ENCODE data around the gene CTNNA3.

The CTNNA3 gene

GRCh38 chr10:67667035-67667425 is 29.0 kb downstream of the CTNNA3 start:
- Histone ChIP-seq H3K27me3 (replicated peaks in 2 of 5; ENCODE audit: control insufficient read depth in 4 of 5, insufficient read depth in 5 of 5, low read length in 4 of 5) (no peaks in the 10 kb centered on the region), H3K36me3 (ENCODE audit: control insufficient read depth in 4 of 4, insufficient read depth in 4 of 4, low read length in 3 of 4) (no peaks in the 10 kb centered on the region), H3K4me3 (ENCODE audit: control insufficient read depth in 1 of 7, extremely low read depth in 1 of 7, insufficient read depth in 4 of 7, low read depth in 2 of 7, low read length in 6 of 7) (no peak overlapping the region), H3K9me3 (ENCODE audit: control extremely low read depth in 1 of 5, control insufficient read depth in 4 of 5, insufficient read depth in 2 of 5, low read depth in 1 of 5, low read length in 4 of 5) (no peaks in the 10 kb centered on the region), H3K27ac (ENCODE audit: insufficient read depth in 1 of 2, low read depth in 1 of 2, low read length in 2 of 2, poor library complexity in 1 of 2, severe bottlenecking in 2 of 2) (no peak overlapping the region), H3K4me1 (ENCODE audit: control extremely low read depth in 1 of 4, control insufficient read depth in 4 of 4, insufficient read depth in 4 of 4, low read length in 3 of 4) (no peaks in the 10 kb centered on the region)
- CTCF ChIA-PET: interaction anchor here (1.1 to 5.1 kb wide), 6 partner anchors 13 to 121 kb away, joined by 3 to 48 read pairs (median 5); no protein-coding TSS in a partner anchor
- POLR2A ChIA-PET: interaction anchor here (0.6 kb wide), 1 partner anchor 1378 kb away, joined by 3 read pairs; no protein-coding TSS in a partner anchor
- no CpG with 5 or more reads among the region's 1 CpG for WGBS (ENCODE audit: insufficient coverage)
- no peak for DNase-seq

- Histone ChIP-seq H3K4me3 (ENCODE audit: control insufficient read depth in 1 of 7, extremely low read depth in 1 of 7, insufficient read depth in 4 of 7, low read depth in 2 of 7, low read length in 6 of 7) (no peak overlapping the region), H3K27ac (ENCODE audit: insufficient read depth in 1 of 2, low read depth in 1 of 2, low read length in 2 of 2, poor library complexity in 1 of 2, severe bottlenecking in 2 of 2) (no peak overlapping the region), H3K4me1 (ENCODE audit: control extremely low read depth in 1 of 4, control insufficient read depth in 4 of 4, insufficient read depth in 4 of 4, low read length in 3 of 4) (no peaks in the 10 kb centered on the region), H3K27me3 (replicated peaks in 2 of 5; ENCODE audit: control insufficient read depth in 4 of 5, insufficient read depth in 5 of 5, low read length in 4 of 5) (no peaks in the 10 kb centered on the region), H3K36me3 (ENCODE audit: control insufficient read depth in 4 of 4, insufficient read depth in 4 of 4, low read length in 3 of 4) (no peaks in the 10 kb centered on the region), H3K9me3 (ENCODE audit: control extremely low read depth in 1 of 5, control insufficient read depth in 4 of 5, insufficient read depth in 2 of 5, low read depth in 1 of 5, low read length in 4 of 5) (no peaks in the 10 kb centered on the region)
- POLR2A ChIA-PET: no interaction called here
- peak; percentile 22 to 60 (median 59) for DNase-seq
- CTCF ChIA-PET: interaction anchor here (1.1 to 5.1 kb wide), 6 partner anchors 12 to 122 kb away, joined by 3 to 48 read pairs (median 5); no protein-coding TSS in a partner anchor
- no CpG with 5 or more reads among the region's 1 CpG for WGBS (ENCODE audit: insufficient coverage)
Observed at GRCh38 chr10:67666416-67667034, 29.5 kb downstream of the CTNNA3 start.

- H3K4me1 ChIP-seq (ENCODE audit: control extremely low read depth in 1 of 4, control insufficient read depth in 4 of 4, insufficient read depth in 4 of 4, low read length in 3 of 4): no peaks in the 10 kb centered on the region
- CTCF ChIA-PET: interaction anchor here (1.4 to 5.1 kb wide), 3 partner anchors 11 to 119 kb away, joined by 5 to 48 read pairs (median 5); no protein-coding TSS in a partner anchor
- no peak overlapping the region for H3K27ac ChIP-seq (ENCODE audit: insufficient read depth in 1 of 2, low read depth in 1 of 2, low read length in 2 of 2, poor library complexity in 1 of 2, severe bottlenecking in 2 of 2)
- POLR2A ChIA-PET: no interaction called here
- H3K9me3 ChIP-seq (ENCODE audit: control extremely low read depth in 1 of 5, control insufficient read depth in 4 of 5, insufficient read depth in 2 of 5, low read depth in 1 of 5, low read length in 4 of 5): no peaks in the 10 kb centered on the region
- no peaks in the 10 kb centered on the region for H3K27me3 ChIP-seq (replicated peaks in 2 of 5; ENCODE audit: control insufficient read depth in 4 of 5, insufficient read depth in 5 of 5, low read length in 4 of 5)
- H3K36me3 ChIP-seq (ENCODE audit: control insufficient read depth in 4 of 4, insufficient read depth in 4 of 4, low read length in 3 of 4): no peaks in the 10 kb centered on the region
- no peak overlapping the region for H3K4me3 ChIP-seq (ENCODE audit: control insufficient read depth in 1 of 7, extremely low read depth in 1 of 7, insufficient read depth in 4 of 7, low read depth in 2 of 7, low read length in 6 of 7)
- no peak for DNase-seq
Observed at GRCh38 chr10:67665491-67665890, 30.5 kb downstream of the CTNNA3 start.

GRCh38 chr10:67664942-67665341 is 31.1 kb downstream of the CTNNA3 start:
- DNase-seq: no peak
- Histone ChIP-seq H3K9me3 (ENCODE audit: control extremely low read depth in 1 of 5, control insufficient read depth in 4 of 5, insufficient read depth in 2 of 5, low read depth in 1 of 5, low read length in 4 of 5) (no peaks in the 10 kb centered on the region), H3K27ac (ENCODE audit: insufficient read depth in 1 of 2, low read depth in 1 of 2, low read length in 2 of 2, poor library complexity in 1 of 2, severe bottlenecking in 2 of 2) (no peak overlapping the region), H3K4me1 (ENCODE audit: control extremely low read depth in 1 of 4, control insufficient read depth in 4 of 4, insufficient read depth in 4 of 4, low read length in 3 of 4) (no peaks in the 10 kb centered on the region), H3K27me3 (replicated peaks in 2 of 5; ENCODE audit: control insufficient read depth in 4 of 5, insufficient read depth in 5 of 5, low read length in 4 of 5) (peaks cover 0 to 2% (median 0%) of the 10 kb centered on the region in 5 experiments), H3K4me3 (ENCODE audit: control insufficient read depth in 1 of 7, extremely low read depth in 1 of 7, insufficient read depth in 4 of 7, low read depth in 2 of 7, low read length in 6 of 7) (no peak overlapping the region), H3K36me3 (ENCODE audit: control insufficient read depth in 4 of 4, insufficient read depth in 4 of 4, low read length in 3 of 4) (no peaks in the 10 kb centered on the region)
- POLR2A ChIA-PET: no interaction called here
- CTCF ChIA-PET: interaction anchor here (5.1 kb wide), 1 partner anchor 114 kb away, joined by 48 read pairs; no protein-coding TSS in a partner anchor
- WGBS (ENCODE audit: insufficient coverage): no CpG with 5 or more reads among the region's 3 CpGs

GRCh38 chr10:67663449-67664087 is 32.4 kb downstream of the CTNNA3 start:
- ChIA-PET CTCF (interaction anchor here (0.9 to 5.1 kb wide), 2 partner anchors 29 to 115 kb away, joined by 3 to 48 read pairs; no protein-coding TSS in a partner anchor), POLR2A (no interaction called here)
- Histone ChIP-seq H3K4me1 (ENCODE audit: control extremely low read depth in 1 of 4, control insufficient read depth in 4 of 4, insufficient read depth in 4 of 4, low read length in 3 of 4) (no peaks in the 10 kb centered on the region), H3K27ac (ENCODE audit: insufficient read depth in 1 of 2, low read depth in 1 of 2, low read length in 2 of 2, poor library complexity in 1 of 2, severe bottlenecking in 2 of 2) (no peak overlapping the region), H3K4me3 (ENCODE audit: control insufficient read depth in 1 of 7, extremely low read depth in 1 of 7, insufficient read depth in 4 of 7, low read depth in 2 of 7, low read length in 6 of 7) (no peak overlapping the region), H3K27me3 (replicated peaks in 2 of 5; ENCODE audit: control insufficient read depth in 4 of 5, insufficient read depth in 5 of 5, low read length in 4 of 5) (peaks cover 0 to 2% (median 0%) of the 10 kb centered on the region in 5 experiments), H3K9me3 (ENCODE audit: control extremely low read depth in 1 of 5, control insufficient read depth in 4 of 5, insufficient read depth in 2 of 5, low read depth in 1 of 5, low read length in 4 of 5) (no peaks in the 10 kb centered on the region), H3K36me3 (ENCODE audit: control insufficient read depth in 4 of 4, insufficient read depth in 4 of 4, low read length in 3 of 4) (no peaks in the 10 kb centered on the region)
- 94% methylated on average over 10 of the region's 13 CpGs for WGBS (ENCODE audit: insufficient coverage)
- DNase-seq: no peak

- Histone ChIP-seq H3K9me3 (ENCODE audit: control extremely low read depth in 1 of 5, control insufficient read depth in 4 of 5, insufficient read depth in 2 of 5, low read depth in 1 of 5, low read length in 4 of 5) (no peaks in the 10 kb centered on the region), H3K4me3 (ENCODE audit: control insufficient read depth in 1 of 7, extremely low read depth in 1 of 7, insufficient read depth in 4 of 7, low read depth in 2 of 7, low read length in 6 of 7) (no peak overlapping the region), H3K27me3 (replicated peaks in 2 of 5; ENCODE audit: control insufficient read depth in 4 of 5, insufficient read depth in 5 of 5, low read length in 4 of 5) (peaks cover 0 to 2% (median 0%) of the 10 kb centered on the region in 5 experiments), H3K27ac (ENCODE audit: insufficient read depth in 1 of 2, low read depth in 1 of 2, low read length in 2 of 2, poor library complexity in 1 of 2, severe bottlenecking in 2 of 2) (no peak overlapping the region), H3K36me3 (ENCODE audit: control insufficient read depth in 4 of 4, insufficient read depth in 4 of 4, low read length in 3 of 4) (no peaks in the 10 kb centered on the region), H3K4me1 (ENCODE audit: control extremely low read depth in 1 of 4, control insufficient read depth in 4 of 4, insufficient read depth in 4 of 4, low read length in 3 of 4) (no peaks in the 10 kb centered on the region)
- WGBS (ENCODE audit: insufficient coverage): 80% methylated on average over 1 of the region's 3 CpGs
- DNase-seq: no peak
- POLR2A ChIA-PET: no interaction called here
- CTCF ChIA-PET: interaction anchor here (5.1 kb wide), 1 partner anchor 116 kb away, joined by 48 read pairs; no protein-coding TSS in a partner anchor
Observed at GRCh38 chr10:67662415-67662814, 33.6 kb downstream of the CTNNA3 start.

GRCh38 chr10:67659497-67659896 is 36.5 kb downstream of the CTNNA3 start:
- H3K27me3 ChIP-seq (replicated peaks in 2 of 5; ENCODE audit: control insufficient read depth in 4 of 5, insufficient read depth in 5 of 5, low read length in 4 of 5): peaks cover 0 to 2% (median 0%) of the 10 kb centered on the region in 5 experiments
- no peaks in the 10 kb centered on the region for H3K36me3 ChIP-seq (ENCODE audit: control insufficient read depth in 4 of 4, insufficient read depth in 4 of 4, low read length in 3 of 4)
- no peak for DNase-seq
- H3K4me3 ChIP-seq (ENCODE audit: control insufficient read depth in 1 of 7, extremely low read depth in 1 of 7, insufficient read depth in 4 of 7, low read depth in 2 of 7, low read length in 6 of 7): no peak overlapping the region
- POLR2A ChIA-PET: no interaction called here
- CTCF ChIA-PET: interaction anchor here (1.8 kb wide), 1 partner anchor 120 kb away, joined by 4 read pairs; no protein-coding TSS in a partner anchor
- H3K4me1 ChIP-seq (ENCODE audit: control extremely low read depth in 1 of 4, control insufficient read depth in 4 of 4, insufficient read depth in 4 of 4, low read length in 3 of 4): no peaks in the 10 kb centered on the region
- WGBS (ENCODE audit: insufficient coverage): no CpG with 5 or more reads among the region's 2 CpGs
- H3K9me3 ChIP-seq (ENCODE audit: control extremely low read depth in 1 of 5, control insufficient read depth in 4 of 5, insufficient read depth in 2 of 5, low read depth in 1 of 5, low read length in 4 of 5): no peaks in the 10 kb centered on the region
- H3K27ac ChIP-seq (ENCODE audit: insufficient read depth in 1 of 2, low read depth in 1 of 2, low read length in 2 of 2, poor library complexity in 1 of 2, severe bottlenecking in 2 of 2): no peak overlapping the region
